RWPE2 (cell line): ENCODE measurements around the gene BAX.
A peak's percentile ranks its signal among the peaks of the same experiment; 100 is the strongest.

Experiments
- ATAC-seq: fragments of 200-7000 bp; cut with Tn5 transposase; 3 replicates; pipeline ENCODE4 v1.9.1; 2021; ENCODE audit warnings: low read depth
- DNase-seq: peaks from one replicate; pipeline ENCODE4 v3.0.0-alpha.2; 2020; ENCODE audit warnings: low spot score
- H3K27ac ChIP-seq: fragments of 450-650 bp; 2 replicates; pipeline ENCODE4 v1.5.1; 2017; ENCODE audit warnings: mild to moderate bottlenecking; ENCODE audit not compliant: poor library complexity, severe bottlenecking
- H3K27me3 ChIP-seq: fragments of 250-450 bp; sonication (Bioruptor Pico); 2 replicates; pipeline ENCODE4 v1.5.1; 2021; ENCODE audit warnings: mild to moderate bottlenecking, moderate library complexity; ENCODE audit not compliant: insufficient read depth, poor library complexity, severe bottlenecking
- H3K36me3 ChIP-seq: fragments of 250-450 bp; sonication (Bioruptor Pico); 2 replicates; pipeline ENCODE4 v1.5.1; 2020; ENCODE audit warnings: low read depth, mild to moderate bottlenecking, moderate library complexity
- H3K4me1 ChIP-seq: fragments of 250-450 bp; sonication (Bioruptor Pico); 2 replicates; pipeline ENCODE4 v1.5.1; 2021; ENCODE audit warnings: mild to moderate bottlenecking, moderate library complexity; ENCODE audit not compliant: insufficient read depth, poor library complexity, severe bottlenecking
- H3K4me3 ChIP-seq: fragments of 250-450 bp; sonication (Bioruptor Pico); 2 replicates; pipeline ENCODE4 v1.5.1; 2021; ENCODE audit warnings: mild to moderate bottlenecking, moderate library complexity; ENCODE audit not compliant: severe bottlenecking
- H3K9me3 ChIP-seq: fragments of 250-450 bp; sonication (Bioruptor Pico); 2 replicates; pipeline ENCODE4 v1.5.1; 2021; ENCODE audit warnings: mild to moderate bottlenecking, moderate library complexity; ENCODE audit not compliant: severe bottlenecking
- CTCF ChIP-seq: fragments of 450-650 bp; IDR thresholded peaks from one replicate; pipeline ENCODE4 v1.5.1; 2017; ENCODE audit warnings: mild to moderate bottlenecking, moderate library complexity; ENCODE audit not compliant: poor library complexity, severe bottlenecking

Gene BAX

GRCh38 chr19:48950159-48950558 is 4.5 kb upstream of the BAX start:
- Histone ChIP-seq H3K4me3 (no peak overlapping the region), H3K36me3 (no peaks in the 10 kb centered on the region), H3K27ac (no peak overlapping the region), H3K27me3 (no peaks in the 10 kb centered on the region), H3K9me3 (no peaks in the 10 kb centered on the region), H3K4me1 (no peaks in the 10 kb centered on the region)
- ATAC-seq (no peak), DNase-seq (no peak)
- no peak for TF ChIP-seq CTCF

DNA sequence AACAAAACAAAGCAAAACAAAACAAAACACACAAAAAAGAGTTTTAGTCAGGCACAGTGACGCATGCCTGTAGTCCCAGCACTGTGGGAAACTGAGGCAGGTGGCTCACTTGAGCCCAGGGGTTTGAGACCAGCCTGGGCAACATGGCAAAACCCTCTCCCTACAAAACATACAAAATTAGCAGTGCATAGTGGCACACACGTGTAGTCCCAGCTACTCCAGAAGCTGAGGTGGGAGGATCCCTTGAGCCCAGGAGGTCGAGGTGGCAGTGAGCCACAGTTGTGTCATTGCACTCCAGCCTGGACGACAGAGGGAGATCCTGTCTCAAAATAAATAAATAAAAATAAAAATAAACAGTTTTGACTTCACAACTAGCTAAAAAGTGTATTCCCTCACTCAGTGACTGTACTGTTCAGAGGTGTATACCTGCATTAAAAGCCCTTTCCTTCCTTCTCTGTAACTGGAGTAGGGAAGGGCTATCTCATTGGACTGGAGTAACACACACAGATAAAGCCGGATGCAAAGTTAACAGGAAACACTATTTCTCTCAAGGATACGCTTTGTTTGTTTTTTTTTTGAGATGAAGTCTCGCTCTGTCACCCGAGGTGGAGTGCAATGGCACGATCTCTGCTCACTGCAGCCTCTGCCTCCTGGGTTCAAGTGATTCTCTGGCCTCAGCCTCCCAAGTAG is 3.7 kb upstream of the BAX start:
- Histone ChIP-seq H3K27ac (no peak overlapping the region), H3K4me3 (no peak overlapping the region), H3K27me3 (no peaks in the 10 kb centered on the region), H3K4me1 (no peaks in the 10 kb centered on the region), H3K36me3 (peaks cover 3% of the 10 kb centered on the region), H3K9me3 (no peaks in the 10 kb centered on the region)
- DNase-seq (no peak), ATAC-seq (no peak)
- no peak for TF ChIP-seq CTCF

GRCh38 chr19:48953141-48953540 is 1.5 kb upstream of the BAX start:
- no peak for ATAC-seq
- Histone ChIP-seq H3K4me1 (no peaks in the 10 kb centered on the region), H3K9me3 (no peaks in the 10 kb centered on the region), H3K27me3 (no peaks in the 10 kb centered on the region), H3K27ac (no peak overlapping the region), H3K4me3 (no peak overlapping the region), H3K36me3 (peaks cover 13% of the 10 kb centered on the region)
- TF ChIP-seq CTCF: no peak
- DNase-seq: no peak

DNA sequence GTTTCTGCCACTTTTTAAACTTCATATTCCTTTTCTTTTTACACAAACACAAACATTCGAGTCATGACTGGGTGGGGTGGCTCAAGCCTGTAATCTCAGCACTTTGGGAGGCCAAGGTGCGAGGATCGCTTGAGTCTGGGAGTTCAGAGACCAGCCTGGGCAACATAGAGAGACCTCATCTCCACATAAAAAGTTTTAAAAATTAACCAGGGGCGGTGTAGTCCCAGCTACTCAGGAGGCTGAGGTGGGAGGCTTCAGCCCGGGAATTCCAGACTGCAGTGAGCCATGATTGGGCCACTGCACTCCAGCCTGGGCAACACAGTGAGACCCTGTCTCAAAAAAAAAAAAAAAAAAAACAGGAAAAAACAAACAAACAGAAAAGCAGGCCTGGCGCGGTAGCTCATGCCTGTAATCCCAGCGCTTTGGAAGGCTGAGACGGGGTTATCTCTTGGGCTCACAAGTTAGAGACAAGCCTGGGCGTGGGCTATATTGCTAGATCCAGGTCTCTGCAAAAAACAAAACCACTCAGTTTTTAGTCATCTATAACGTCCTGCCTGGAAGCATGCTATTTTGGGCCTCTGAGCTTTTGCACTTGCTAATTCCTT is 583 bp upstream of the BAX start:
- peaks cover 13% of the 10 kb centered on the region for H3K36me3 ChIP-seq
- peak overlapping the region; percentile 62 for H3K27ac ChIP-seq
- peak overlapping the region; percentile 66 for H3K4me3 ChIP-seq
- no peak for DNase-seq
- no peaks in the 10 kb centered on the region for H3K27me3 ChIP-seq
- no peaks in the 10 kb centered on the region for H3K4me1 ChIP-seq
- H3K9me3 ChIP-seq: no peaks in the 10 kb centered on the region
- ATAC-seq: no peak
- no peak for TF ChIP-seq CTCF

- TF ChIP-seq CTCF: no peak
- Histone ChIP-seq H3K9me3 (no peaks in the 10 kb centered on the region), H3K27me3 (no peaks in the 10 kb centered on the region), H3K4me1 (no peaks in the 10 kb centered on the region), H3K4me3 (peak overlapping the region; percentile 66), H3K36me3 (peaks cover 17% of the 10 kb centered on the region), H3K27ac (peak overlapping the region; percentile 62)
- ATAC-seq: no peak; the same call in 2 of the 3 replicates
- no peak for DNase-seq
These were observed 758 bp downstream of the BAX start for GRCh38 chr19:48955308-48955958.
